Gastroesophageal sphincter (tissue), 3 donors: ENCODE data around the gene PLPPR4.

Source experiments
- POLR2A ChIP-seq, 2 donors: fragments of 450-650 bp; IDR thresholded peaks; one replicate each; pipeline ENCODE4 v1.6.1; 2017; ENCODE audit warnings: antibody characterized with exemption in 2 of 2, mild to moderate bottlenecking in 2 of 2, moderate library complexity in 1 of 2
- POLR2AphosphoS5 ChIP-seq: sonication (generic); formaldehyde crosslinking; IDR thresholded peaks from one replicate; pipeline ENCODE4 v1.6.1; 2017; ENCODE audit warnings: antibody characterized with exemption
- TF ChIP-seq, protein P1 (sequence below), 4 experiments: fragments of 200-600 bp in 2 of 4; fragments of 450-650 bp in 2 of 4; sonication (generic) in 1 of 4; IDR thresholded peaks; one replicate each; pipeline ENCODE4 v1.5.1; 2017 to 2019; ENCODE audit warnings: antibody characterized with exemption in 4 of 4, mild to moderate bottlenecking in 2 of 4, moderate library complexity in 2 of 4

DNA sequence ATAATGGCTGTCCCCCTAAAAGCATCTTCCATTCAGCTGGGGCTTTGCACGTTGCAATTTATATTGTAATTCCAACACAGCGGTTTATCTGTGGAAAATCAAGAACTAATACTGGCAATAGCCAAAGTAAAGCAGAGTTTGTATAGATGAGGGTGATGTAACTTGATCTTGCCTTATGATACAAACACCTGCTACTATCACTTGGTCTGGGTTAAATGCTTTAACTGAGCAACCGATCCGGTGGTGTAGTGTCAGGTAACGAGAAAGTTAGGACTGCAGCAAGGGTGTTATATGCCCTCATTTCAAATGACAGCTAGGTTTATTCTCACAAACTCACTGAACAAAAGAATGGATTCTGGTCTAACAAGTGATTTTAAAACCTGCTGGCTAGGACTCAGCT lies 47.3 kb upstream of the PLPPR4 start:
- no peak for TF ChIP-seq POLR2AphosphoS5
- TF ChIP-seq, protein P1, sequence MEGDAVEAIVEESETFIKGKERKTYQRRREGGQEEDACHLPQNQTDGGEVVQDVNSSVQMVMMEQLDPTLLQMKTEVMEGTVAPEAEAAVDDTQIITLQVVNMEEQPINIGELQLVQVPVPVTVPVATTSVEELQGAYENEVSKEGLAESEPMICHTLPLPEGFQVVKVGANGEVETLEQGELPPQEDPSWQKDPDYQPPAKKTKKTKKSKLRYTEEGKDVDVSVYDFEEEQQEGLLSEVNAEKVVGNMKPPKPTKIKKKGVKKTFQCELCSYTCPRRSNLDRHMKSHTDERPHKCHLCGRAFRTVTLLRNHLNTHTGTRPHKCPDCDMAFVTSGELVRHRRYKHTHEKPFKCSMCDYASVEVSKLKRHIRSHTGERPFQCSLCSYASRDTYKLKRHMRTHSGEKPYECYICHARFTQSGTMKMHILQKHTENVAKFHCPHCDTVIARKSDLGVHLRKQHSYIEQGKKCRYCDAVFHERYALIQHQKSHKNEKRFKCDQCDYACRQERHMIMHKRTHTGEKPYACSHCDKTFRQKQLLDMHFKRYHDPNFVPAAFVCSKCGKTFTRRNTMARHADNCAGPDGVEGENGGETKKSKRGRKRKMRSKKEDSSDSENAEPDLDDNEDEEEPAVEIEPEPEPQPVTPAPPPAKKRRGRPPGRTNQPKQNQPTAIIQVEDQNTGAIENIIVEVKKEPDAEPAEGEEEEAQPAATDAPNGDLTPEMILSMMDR (IDR thresholded peaks at IDR 0.05): no peak
- no peak for TF ChIP-seq POLR2A (IDR thresholded peaks at IDR 0.05)
